ENCODE data around the gene NEK1.

NEK1 gene

DNA sequence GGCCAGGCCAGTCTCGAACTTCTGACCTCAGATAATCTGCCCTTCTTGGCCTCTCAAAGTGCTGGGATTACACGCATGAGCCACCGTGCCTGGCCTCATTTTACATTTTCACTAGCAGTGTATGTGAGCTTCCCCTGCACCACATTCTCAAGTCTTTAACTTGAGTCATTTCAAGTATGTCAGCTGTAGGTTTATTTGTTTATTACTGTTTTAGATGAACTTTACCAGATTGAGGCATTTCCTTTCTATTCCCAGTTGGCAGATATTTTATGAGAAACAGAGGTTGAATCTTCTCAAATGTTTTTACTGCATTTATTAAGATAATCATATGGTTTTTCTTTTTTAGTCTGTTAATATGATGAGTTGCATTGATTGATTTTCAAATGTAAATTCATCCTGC lies 227.0 kb downstream of the NEK1 start:
- FAIRE-seq: no peak
- DNase-seq (ENCODE audit: insufficient read length, low spot score): no peak
- TF ChIP-seq POLR2A (IDR thresholded peaks at IDR 0.05; ENCODE audit: low read depth, low read length): no peak

DNA sequence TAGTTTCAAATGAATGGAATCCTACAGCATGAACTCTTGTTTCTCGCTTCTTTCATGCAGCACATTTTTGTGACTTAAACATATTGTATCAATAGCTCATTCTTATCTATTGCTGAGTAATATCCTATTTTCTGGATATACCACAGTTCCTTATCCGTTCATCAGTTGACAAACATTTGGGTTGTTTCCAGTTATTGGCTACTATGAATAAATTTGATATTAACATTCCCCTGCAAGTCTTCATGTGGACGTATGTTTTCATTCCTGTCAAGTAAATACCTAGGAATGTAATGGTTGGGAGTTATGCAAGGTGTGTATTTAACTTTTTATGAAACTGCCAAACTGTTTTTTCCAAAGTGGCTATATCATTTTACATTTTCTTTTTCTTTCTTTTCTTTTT lies 227.6 kb downstream of the NEK1 start:
- FAIRE-seq: no peak
- no peak for TF ChIP-seq POLR2A (IDR thresholded peaks at IDR 0.05; ENCODE audit: low read depth, low read length)
- no peak for DNase-seq (ENCODE audit: insufficient read length, low spot score)

DNA sequence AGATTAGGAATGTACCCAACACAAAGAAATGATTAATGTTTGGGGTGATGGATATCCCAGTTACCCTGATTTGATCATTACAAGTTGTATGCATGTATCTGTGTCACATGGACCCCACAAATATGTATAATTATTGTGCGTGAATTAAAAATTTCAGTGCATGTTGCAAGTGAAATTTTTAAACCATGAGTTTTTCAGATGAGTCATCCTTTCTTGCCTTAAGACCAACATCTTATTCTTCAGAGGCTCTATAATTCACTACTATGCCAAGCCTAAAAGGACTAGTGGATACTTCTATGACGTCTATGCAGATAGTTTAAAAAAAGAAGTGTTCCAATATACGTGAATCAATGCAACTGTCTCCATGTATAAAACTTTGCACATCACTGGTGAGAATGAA lies 228.7 kb downstream of the NEK1 start:
- no peak for TF ChIP-seq POLR2A (IDR thresholded peaks at IDR 0.05; ENCODE audit: low read depth, low read length)
- DNase-seq (ENCODE audit: insufficient read length, low spot score) (peak; percentile 4), FAIRE-seq (peak; percentile 41)

DNA sequence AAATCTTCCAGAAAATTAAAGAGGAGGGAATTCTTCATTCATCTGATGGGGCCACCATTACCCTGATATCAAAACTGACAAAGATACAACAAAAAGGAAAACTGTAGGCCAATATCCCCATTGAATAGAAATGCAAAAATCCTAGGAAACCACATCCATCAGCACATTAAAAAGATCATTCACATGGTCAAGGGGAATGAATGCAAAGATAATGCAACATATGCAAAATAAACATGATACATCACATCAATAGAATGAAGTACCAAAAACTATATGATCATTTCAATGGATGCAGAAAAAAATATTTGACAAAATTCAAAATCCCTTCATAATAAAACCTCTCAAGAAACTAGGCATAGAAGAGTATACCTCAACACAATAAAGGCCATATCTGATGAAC lies 232.7 kb downstream of the NEK1 start:
- FAIRE-seq (no peak), DNase-seq (ENCODE audit: insufficient read length, low spot score) (no peak)
- no peak for TF ChIP-seq POLR2A (IDR thresholded peaks at IDR 0.05; ENCODE audit: low read depth, low read length)

DNA sequence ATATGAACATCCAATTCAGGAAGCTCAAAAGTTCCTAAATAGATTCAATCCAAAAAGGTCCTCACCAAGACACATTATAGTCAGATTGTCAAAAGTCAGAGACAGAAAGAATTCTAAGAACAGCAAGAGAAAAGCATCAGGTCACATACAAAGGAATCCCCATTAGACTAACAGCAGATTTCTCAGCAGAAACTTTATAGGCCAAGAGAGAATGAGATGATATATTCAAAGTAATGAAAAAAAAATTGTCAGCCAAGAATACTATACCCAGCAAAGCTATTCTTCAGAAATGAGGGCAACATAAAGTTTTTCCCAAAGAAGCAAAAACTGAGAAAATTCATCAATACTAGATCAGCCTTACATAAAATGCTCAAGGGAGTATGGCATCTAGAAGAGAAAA lies 235.0 kb downstream of the NEK1 start:
- no peak for FAIRE-seq
- no peak for DNase-seq (ENCODE audit: insufficient read length, low spot score)
- TF ChIP-seq POLR2A (IDR thresholded peaks at IDR 0.05; ENCODE audit: low read depth, low read length): no peak

DNA sequence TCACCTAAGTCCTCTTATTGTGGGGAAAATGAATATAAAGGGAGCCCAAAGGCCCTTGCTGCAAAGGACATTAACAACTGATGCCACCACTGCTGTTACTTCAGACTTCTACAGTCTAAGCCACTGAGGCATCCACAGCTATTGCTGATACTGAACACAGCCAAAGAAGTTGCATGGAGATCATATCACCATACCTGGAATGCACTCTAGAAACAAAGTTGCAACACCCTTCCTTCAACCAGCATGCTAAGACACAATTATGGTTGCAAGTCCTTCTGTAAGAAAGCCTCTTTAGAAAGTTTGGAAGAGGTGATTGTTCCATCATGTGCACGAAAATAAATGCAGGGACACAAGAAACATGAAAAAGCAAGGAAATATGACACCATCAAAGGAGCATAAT lies 236.0 kb downstream of the NEK1 start:
- TF ChIP-seq POLR2A (IDR thresholded peaks at IDR 0.05; ENCODE audit: low read depth, low read length): no peak
- FAIRE-seq: no peak
- DNase-seq (ENCODE audit: insufficient read length, low spot score): no peak

DNA sequence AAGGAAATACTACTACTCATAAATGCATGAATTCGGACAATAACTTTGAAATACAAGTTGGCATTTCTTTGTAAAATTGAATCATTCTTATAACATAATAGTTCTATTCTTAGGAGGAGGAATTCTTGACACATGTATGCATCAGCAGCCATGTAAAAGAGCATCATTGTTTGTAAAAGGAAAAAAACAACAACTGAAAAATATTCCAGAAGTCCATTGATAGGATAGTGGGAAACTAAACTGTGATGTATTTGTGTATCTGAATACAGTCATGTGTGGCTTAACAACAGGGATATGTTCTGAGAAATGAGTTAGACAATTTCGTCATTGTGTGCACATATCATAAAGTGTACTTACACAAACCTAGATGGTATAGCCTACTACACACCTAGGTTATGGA lies 239.6 kb downstream of the NEK1 start:
- DNase-seq (ENCODE audit: insufficient read length, low spot score): no peak
- FAIRE-seq: no peak
- TF ChIP-seq POLR2A (IDR thresholded peaks at IDR 0.05; ENCODE audit: low read depth, low read length): no peak

DNA sequence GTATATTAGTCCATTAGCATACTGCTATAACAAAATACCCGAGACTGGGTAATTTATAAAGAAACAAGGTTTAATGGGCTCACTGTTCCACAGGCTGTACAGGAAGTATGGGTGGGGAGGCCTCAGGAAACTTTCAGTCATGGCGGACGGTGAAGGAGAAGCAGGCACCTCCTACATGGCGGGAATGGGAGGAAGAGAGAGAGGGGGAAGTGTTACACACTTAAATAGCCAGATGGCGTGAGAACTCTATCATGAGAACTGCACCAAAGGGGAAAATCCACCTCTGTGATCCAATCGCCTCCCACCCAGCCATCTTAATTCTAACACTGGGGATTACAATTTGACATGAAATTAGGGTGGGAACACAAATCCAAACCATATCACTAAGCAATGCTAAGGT lies 242.7 kb downstream of the NEK1 start:
- FAIRE-seq (no peak), DNase-seq (ENCODE audit: insufficient read length, low spot score) (no peak)

DNA sequence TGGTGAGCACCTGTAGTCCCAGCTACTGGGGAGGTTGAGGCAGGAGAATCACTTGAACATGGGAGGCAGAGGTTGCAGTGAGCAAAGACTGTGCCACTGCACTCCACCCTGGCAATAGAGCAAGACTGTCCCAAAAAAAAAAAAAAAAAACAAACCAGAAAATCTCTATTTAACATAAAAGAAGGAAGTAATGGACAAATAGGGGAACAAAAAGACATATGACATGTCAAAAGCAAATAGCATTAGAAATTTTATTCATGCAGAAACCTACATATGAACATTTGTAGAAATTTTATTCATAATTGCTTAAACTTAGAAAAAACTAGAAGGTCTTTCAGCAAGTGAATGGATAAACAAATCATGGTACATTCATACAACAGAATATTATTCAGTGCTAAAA lies 244.6 kb downstream of the NEK1 start:
- DNase-seq (ENCODE audit: insufficient read length, low spot score) (no peak), FAIRE-seq (no peak)
- TF ChIP-seq POLR2A (IDR thresholded peaks at IDR 0.05; ENCODE audit: low read depth, low read length): no peak

More for the DNA sequence above, 242.7 kb downstream of the NEK1 start:
- no peak for TF ChIP-seq POLR2A (IDR thresholded peaks at IDR 0.05; ENCODE audit: low read depth, low read length)

DNA sequence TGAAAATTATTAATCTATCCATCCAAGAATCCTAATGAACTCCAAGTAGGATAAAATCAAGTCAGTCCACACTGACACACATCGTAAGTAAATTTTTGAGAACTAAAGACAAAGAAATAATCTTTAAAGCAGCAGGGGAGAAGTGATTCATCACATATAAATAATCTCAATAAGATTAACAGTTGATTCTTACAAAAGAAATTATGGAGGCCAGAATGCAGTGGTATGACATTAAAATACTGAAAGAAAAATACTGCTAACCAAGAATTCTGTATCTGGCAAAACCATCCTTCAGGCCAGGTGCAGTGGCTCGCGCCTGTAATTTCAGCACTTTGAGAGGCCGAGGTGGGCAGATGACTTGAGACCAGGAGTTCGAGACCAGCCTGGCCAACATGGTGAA lies 245.6 kb downstream of the NEK1 start:
- no peak for DNase-seq (ENCODE audit: insufficient read length, low spot score)
- no peak for TF ChIP-seq POLR2A (IDR thresholded peaks at IDR 0.05; ENCODE audit: low read depth, low read length)
- FAIRE-seq: no peak

DNA sequence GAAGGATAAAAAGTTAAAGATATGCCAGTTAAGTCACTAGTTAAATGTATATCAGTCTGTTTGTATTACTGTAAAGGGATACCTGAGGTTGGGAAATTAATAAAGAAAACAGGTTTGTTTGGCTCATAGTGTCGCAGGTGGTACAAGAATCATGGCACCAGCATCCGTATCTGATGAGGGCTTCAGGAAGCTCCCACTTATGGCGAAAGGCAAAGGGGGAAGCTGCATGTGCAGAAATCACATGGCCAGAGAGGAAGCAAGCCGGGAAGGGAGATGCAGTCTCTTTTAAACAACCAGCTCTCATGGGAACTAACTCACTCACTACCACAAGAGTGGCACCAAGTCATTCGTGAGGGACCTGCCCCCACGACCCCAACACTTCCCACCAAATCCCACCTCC lies 249.8 kb downstream of the NEK1 start:
- FAIRE-seq (no peak), DNase-seq (ENCODE audit: insufficient read length, low spot score) (no peak)
- TF ChIP-seq POLR2A (IDR thresholded peaks at IDR 0.05; ENCODE audit: low read depth, low read length): no peak

DNA sequence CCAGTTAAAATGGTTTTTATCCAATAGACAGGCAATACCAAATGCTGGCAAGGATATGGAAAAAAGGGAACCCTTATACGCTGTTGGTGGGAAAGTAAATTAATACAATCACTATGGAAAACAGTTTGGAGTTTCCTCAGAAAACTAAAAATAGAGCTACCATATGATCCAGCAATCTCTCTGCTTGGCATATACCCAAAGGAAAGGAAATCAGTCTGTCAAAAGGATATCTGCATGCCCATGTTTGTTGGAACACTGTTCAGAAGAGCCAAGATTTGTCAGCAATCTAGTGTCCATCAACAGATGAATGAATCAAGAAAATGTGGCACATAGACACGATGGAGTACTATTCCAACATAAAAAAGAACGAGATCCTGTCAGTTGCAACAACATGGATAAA lies 250.6 kb downstream of the NEK1 start:
- TF ChIP-seq POLR2A (IDR thresholded peaks at IDR 0.05; ENCODE audit: low read depth, low read length): no peak
- FAIRE-seq (no peak), DNase-seq (ENCODE audit: insufficient read length, low spot score) (no peak)

DNA sequence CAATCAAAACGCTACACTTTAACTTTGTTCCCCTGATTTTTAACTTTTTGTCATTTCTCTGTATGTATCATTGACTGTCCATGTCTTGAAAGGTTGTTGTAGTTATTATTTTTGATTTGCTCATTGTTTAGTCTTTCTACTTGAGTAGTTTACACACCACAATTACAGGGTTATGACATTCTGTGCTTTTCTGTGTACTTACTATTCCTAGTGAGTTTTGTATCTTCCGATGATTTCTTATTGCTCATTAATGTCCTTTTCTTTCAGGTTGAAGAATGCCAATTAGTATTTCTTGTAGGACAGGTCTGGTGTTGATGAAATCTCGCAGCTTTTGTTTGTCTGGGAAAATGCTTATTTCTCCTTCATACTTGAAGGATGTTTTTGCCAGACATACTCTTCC lies 252.4 kb downstream of the NEK1 start:
- no peak for DNase-seq (ENCODE audit: insufficient read length, low spot score)
- no peak for TF ChIP-seq POLR2A (IDR thresholded peaks at IDR 0.05; ENCODE audit: low read depth, low read length)
- FAIRE-seq: no peak

DNA sequence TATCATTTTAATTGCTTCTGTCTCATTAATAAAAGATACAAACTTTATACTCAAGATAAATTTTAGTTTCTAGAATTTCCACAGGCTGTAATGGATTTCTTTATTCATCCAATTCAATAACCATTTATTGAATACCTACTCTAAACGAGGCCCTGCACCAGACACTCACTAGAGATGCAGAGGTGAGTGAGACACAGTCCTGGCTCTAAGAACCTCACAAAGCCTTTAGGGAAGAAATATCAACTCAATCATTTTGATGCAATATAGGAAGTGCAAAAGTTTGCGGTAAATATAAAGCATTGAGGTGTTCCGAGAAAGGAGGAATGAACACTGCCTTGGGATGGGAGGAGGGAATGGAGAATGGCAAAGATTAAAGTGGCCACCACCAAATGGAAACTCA lies 260.0 kb downstream of the NEK1 start:
- DNase-seq (ENCODE audit: insufficient read length, low spot score): no peak
- no peak for FAIRE-seq
- TF ChIP-seq POLR2A (IDR thresholded peaks at IDR 0.05; ENCODE audit: low read depth, low read length): no peak

DNA sequence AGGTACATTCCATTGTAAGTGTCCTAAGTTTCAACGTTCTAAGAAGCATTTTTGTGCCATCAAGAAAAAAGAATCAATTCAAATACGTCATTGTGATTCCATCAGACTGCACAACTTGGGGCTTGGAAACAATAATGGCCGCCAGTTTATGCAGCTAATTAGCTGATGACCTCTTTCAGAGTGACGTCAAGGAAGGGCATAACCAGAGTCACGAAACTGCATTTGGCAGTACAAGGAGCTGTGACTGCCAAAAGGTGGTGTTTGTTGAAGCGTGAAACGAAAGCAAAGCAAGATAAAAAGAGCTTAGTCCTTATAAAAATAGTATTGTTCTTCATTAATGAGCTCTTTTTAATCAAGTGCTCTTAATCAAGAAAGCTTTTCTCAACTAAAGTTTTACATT lies 260.5 kb downstream of the NEK1 start:
- DNase-seq (ENCODE audit: insufficient read length, low spot score): no peak
- no peak for TF ChIP-seq POLR2A (IDR thresholded peaks at IDR 0.05; ENCODE audit: low read depth, low read length)
- no peak for FAIRE-seq

DNA sequence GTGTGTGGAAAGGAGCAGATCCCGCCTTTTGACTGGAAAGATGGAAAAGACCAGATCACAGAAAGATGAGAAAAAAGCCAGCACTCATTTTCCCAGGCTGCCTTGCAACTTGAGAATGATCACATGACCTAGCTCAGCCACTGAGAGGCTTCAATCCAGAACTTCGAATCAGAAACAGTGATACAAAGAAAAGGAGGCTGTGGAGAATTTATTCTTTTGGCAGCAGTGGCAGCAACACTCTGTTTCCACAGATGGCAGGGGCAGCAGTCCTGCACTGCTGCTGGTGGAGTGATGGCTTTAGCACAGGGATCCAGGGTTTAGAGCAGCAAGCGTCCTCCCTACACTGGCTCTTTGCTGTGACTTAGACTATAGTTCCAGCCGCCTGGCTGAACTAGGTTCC lies 263.8 kb downstream of the NEK1 start:
- FAIRE-seq (no peak), DNase-seq (ENCODE audit: insufficient read length, low spot score) (no peak)
- no peak for TF ChIP-seq POLR2A (IDR thresholded peaks at IDR 0.05; ENCODE audit: low read depth, low read length)

Measured in H54 (cell line).